Measurements from ENCODE around the gene NPIPB6. TPM values are rescaled to one million over a fixed set of nuclear protein-coding genes. Genes with fewer than 3 reads are reported as not detected.

NPIPB6 gene
- total RNA-seq, 1 experiment from 2014 or later: 2.1 TPM

GRCh38 chr16:28324235-28324886, 38.9 kb downstream of the NPIPB6 start:
- H3K9me3 ChIP-seq (ENCODE audit: control insufficient read depth in 1 of 2, insufficient read depth in 1 of 2, low read depth in 1 of 2, low read length in 2 of 2): no peaks in the 10 kb centered on the region
- no peaks in the 10 kb centered on the region for H3K27me3 ChIP-seq (ENCODE audit: insufficient read depth, low read length)
- RAD21 ChIA-PET (ENCODE audit: low non-redundant PET in 1 of 2, low total read pairs in 2 of 2, uncharacterized antibody in 2 of 2, unreplicated experiment in 2 of 2): no interaction called here
- DNase-seq (ENCODE audit: low read depth, low spot score) (no peak), ATAC-seq (no peak)
- TF ChIP-seq EZH2phosphoT487 (IDR thresholded peaks at IDR 0.05; ENCODE audit: borderline replicate concordance) (no peak), FOSL1 (IDR thresholded peaks at IDR 0.05; ENCODE audit: low read depth) (no peak), EZH2 (IDR thresholded peaks at IDR 0.05) (no peak), ELF1 (IDR thresholded peaks at IDR 0.05; ENCODE audit: borderline replicate concordance, low read depth) (no peak), YY1 (IDR thresholded peaks at IDR 0.05; ENCODE audit: extremely low read depth, insufficient replicate concordance, low read depth, low read length) (no peak)
- no peaks in the 10 kb centered on the region; a peak in 1 of 4 replicates for H3K36me3 ChIP-seq (ENCODE audit: control insufficient read depth in 1 of 2, insufficient read depth in 2 of 2, low read length in 2 of 2)
- H3K27ac ChIP-seq (ENCODE audit: low read depth, low read length): no peak overlapping the region
- CTCF ChIA-PET: interaction anchor here (0.6 kb wide), 1 partner anchor 109 kb away, joined by 4 read pairs; no protein-coding TSS in a partner anchor
- no peak overlapping the region for H3K9ac ChIP-seq (ENCODE audit: low read length)
- no peaks in the 10 kb centered on the region for H4K20me1 ChIP-seq (ENCODE audit: insufficient read depth)
- POLR2A ChIA-PET: no interaction called here
- H3K4me2 ChIP-seq (ENCODE audit: low read length): no peak overlapping the region
- H3K9me2 ChIP-seq (ENCODE audit: insufficient read depth): no peaks in the 10 kb centered on the region
- no peak overlapping the region for H2AFZ ChIP-seq (ENCODE audit: low read depth, low read length, poor library complexity, severe bottlenecking)
- intact Hi-C loops (cut with micrococcal nuclease): loop anchor here (5.0 kb wide), 1 partner anchor 223 kb away; no protein-coding TSS in a partner anchor
- no peaks in the 10 kb centered on the region for H3K79me2 ChIP-seq (ENCODE audit: insufficient read depth, low read length)
- no peak overlapping the region for H3K4me3 ChIP-seq (replicated peaks in 1 of 2; ENCODE audit: low read depth in 1 of 2, low read length in 2 of 2)
- H3K4me1 ChIP-seq (ENCODE audit: control insufficient read depth in 1 of 2, insufficient read depth in 2 of 2, low read length in 2 of 2): peaks cover 0 to 3% of the 10 kb centered on the region in 2 experiments; a peak in 1 of 4 replicates
- no TSS peak for BruUV-seq (replicated peaks)

- Histone ChIP-seq H3K27ac (ENCODE audit: low read depth, low read length) (no peak overlapping the region), H3K9ac (ENCODE audit: low read length) (no peak overlapping the region), H3K4me1 (ENCODE audit: control insufficient read depth in 1 of 2, insufficient read depth in 2 of 2, low read length in 2 of 2) (peaks cover 0 to 3% of the 10 kb centered on the region in 2 experiments; a peak in 1 of 4 replicates), H4K20me1 (ENCODE audit: insufficient read depth) (no peaks in the 10 kb centered on the region), H3K9me3 (ENCODE audit: control insufficient read depth in 1 of 2, insufficient read depth in 1 of 2, low read depth in 1 of 2, low read length in 2 of 2) (no peaks in the 10 kb centered on the region), H3K4me2 (ENCODE audit: low read length) (no peak overlapping the region), H3K79me2 (ENCODE audit: insufficient read depth, low read length) (no peaks in the 10 kb centered on the region), H3K9me2 (ENCODE audit: insufficient read depth) (no peaks in the 10 kb centered on the region), H3K36me3 (ENCODE audit: control insufficient read depth in 1 of 2, insufficient read depth in 2 of 2, low read length in 2 of 2) (peaks cover 0 to 4% of the 10 kb centered on the region in 2 experiments; a peak in 1 of 4 replicates), H2AFZ (ENCODE audit: low read depth, low read length, poor library complexity, severe bottlenecking) (no peak overlapping the region), H3K4me3 (replicated peaks in 1 of 2; ENCODE audit: low read depth in 1 of 2, low read length in 2 of 2) (no peak overlapping the region), H3K27me3 (ENCODE audit: insufficient read depth, low read length) (no peaks in the 10 kb centered on the region)
- DNase-seq (ENCODE audit: low read depth, low spot score): peak; percentile 12
- ChIA-PET CTCF (interaction anchor here (0.7 to 1.3 kb wide), 6 partner anchors 8 to 275 kb away, joined by 3 to 6 read pairs (median 4); partner anchors contain the start of gene SULT1A2), RAD21 (ENCODE audit: low non-redundant PET in 1 of 2, low total read pairs in 2 of 2, uncharacterized antibody in 2 of 2, unreplicated experiment in 2 of 2) (interaction anchor here in 1 of 2 experiments (1.0 kb wide), 1 partner anchor 626 kb away, joined by 3 read pairs; no protein-coding TSS in a partner anchor), POLR2A (no interaction called here)
- TF ChIP-seq RAD21 (IDR thresholded peaks at IDR 0.05; ENCODE audit: low read depth): peak; percentile 59
- TF ChIP-seq YY1 (IDR thresholded peaks at IDR 0.05; ENCODE audit: extremely low read depth, insufficient replicate concordance, low read depth, low read length): no peak
- TF ChIP-seq CTCF (IDR thresholded peaks at IDR 0.05 in 2 of 3, conservative IDR thresholded peaks at IDR 0.05 in 1 of 3; ENCODE audit: borderline replicate concordance in 1 of 3, insufficient read depth in 1 of 3, low read depth in 2 of 3, low read length in 2 of 3): peak; percentile 41 to 91 (median 83); a peak in 5 of 6 replicates
- TF ChIP-seq REST (IDR thresholded peaks at IDR 0.05; ENCODE audit: low read depth): no peak
- no peak for TF ChIP-seq ATF3 (IDR thresholded peaks at IDR 0.05)
- ATAC-seq: peak; percentile 85
- no TSS peak for BruUV-seq (replicated peaks)
- intact Hi-C loops (cut with micrococcal nuclease): loop anchor here (5.0 kb wide), 1 partner anchor 225 kb away; no protein-coding TSS in a partner anchor
These were observed 41.5 kb downstream of the NPIPB6 start for GRCh38 chr16:28321700-28322411.
